Measurements from ENCODE around the gene TTI1.
"Not testable (repeated sequence)": the region's sequence is repeated elsewhere in the genome, so short reads cannot be mapped to it uniquely, and the experiment has no call there.

Gene TTI1

GRCh38 chr20:37986873-37987601, 46.2 kb downstream of the TTI1 start:
- no peak for DNase-seq

- DNase-seq: no peak
Observed at GRCh38 chr20:37986044-37986858, 47.0 kb downstream of the TTI1 start.

GRCh38 chr20:37984018-37984785, 49.1 kb downstream of the TTI1 start:
- peak; percentile 68 for DNase-seq

GRCh38 chr20:37983286-37983685, 50.0 kb downstream of the TTI1 start:
- no peak for DNase-seq

GRCh38 chr20:37981568-37981967, 51.7 kb downstream of the TTI1 start:
- DNase-seq: no peak

GRCh38 chr20:37980876-37981275, 52.4 kb downstream of the TTI1 start:
- DNase-seq: no peak

- DNase-seq: no peak
Observed at GRCh38 chr20:37980383-37980782, 52.9 kb downstream of the TTI1 start.

GRCh38 chr20:37979021-37979985, 54.0 kb downstream of the TTI1 start:
- DNase-seq: no peak

- DNase-seq: no peak
Observed at GRCh38 chr20:37977786-37978185, 55.5 kb downstream of the TTI1 start.

GRCh38 chr20:37977338-37977737, 55.9 kb downstream of the TTI1 start:
- no peak for DNase-seq

GRCh38 chr20:37976887-37977286, 56.4 kb downstream of the TTI1 start:
- no peak for DNase-seq

- DNase-seq: no peak
Observed at GRCh38 chr20:37973059-37973910, 60.0 kb downstream of the TTI1 start.

- DNase-seq: no peak
Observed at GRCh38 chr20:37972256-37973058, 60.8 kb downstream of the TTI1 start.

- DNase-seq: no peak
Observed at GRCh38 chr20:37971561-37972127, 61.6 kb downstream of the TTI1 start.

GRCh38 chr20:37970856-37971245, 62.4 kb downstream of the TTI1 start:
- DNase-seq: no peak

- DNase-seq: no peak
Observed at GRCh38 chr20:37969949-37970855, 63.1 kb downstream of the TTI1 start.

GRCh38 chr20:37968841-37969401, 64.3 kb downstream of the TTI1 start:
- no peak for DNase-seq

GRCh38 chr20:37963483-37963882, 69.8 kb downstream of the TTI1 start:
- not testable (repeated sequence) for DNase-seq

- no peak for DNase-seq
Observed at GRCh38 chr20:37961066-37961465, 72.2 kb downstream of the TTI1 start.
